SHP77 (cell line): ENCODE data around the gene ADM.

Experiments
- DNase-seq, 2 experiments: peaks; one replicate each; lab custom pipeline; 2025; lab: John Stamatoyannopoulos, UW

Gene ADM

GRCh38 chr11:10328314-10329098, 23.6 kb downstream of the ADM start:
- DNase-seq = no peak

GRCh38 chr11:10329356-10329755, 24.5 kb downstream of the ADM start:
- DNase-seq = no peak

GRCh38 chr11:10329935-10330334, 25.1 kb downstream of the ADM start:
- no peak for DNase-seq

- no peak for DNase-seq
Observed at GRCh38 chr11:10331548-10332289, 26.8 kb downstream of the ADM start.

- no peak for DNase-seq
Observed at GRCh38 chr11:10333490-10333889, 28.6 kb downstream of the ADM start.

GRCh38 chr11:10338287-10338686, 33.4 kb downstream of the ADM start:
- DNase-seq = no peak

- DNase-seq = no peak
Observed at GRCh38 chr11:10348650-10349280, 43.9 kb downstream of the ADM start.

GRCh38 chr11:10349281-10349665, 44.4 kb downstream of the ADM start:
- no peak for DNase-seq

GRCh38 chr11:10349806-10350205, 44.9 kb downstream of the ADM start:
- no peak for DNase-seq

GRCh38 chr11:10350334-10350733, 45.5 kb downstream of the ADM start:
- no peak for DNase-seq

GRCh38 chr11:10351435-10351764, 46.5 kb downstream of the ADM start:
- no peak for DNase-seq

- DNase-seq = peak; percentile 83 to 84
Observed at GRCh38 chr11:10351765-10352641, 47.1 kb downstream of the ADM start.

- no peak for DNase-seq
Observed at GRCh38 chr11:10352921-10353550, 48.2 kb downstream of the ADM start.

- no peak for DNase-seq
Observed at GRCh38 chr11:10354389-10354788, 49.5 kb downstream of the ADM start.

GRCh38 chr11:10355257-10355661, 50.4 kb downstream of the ADM start:
- no peak for DNase-seq

- DNase-seq = no peak
Observed at GRCh38 chr11:10356161-10356560, 51.3 kb downstream of the ADM start.
